Uterus (tissue), 2 donors: ENCODE measurements around the gene GRK5.

Source experiments
- CTCF ChIP-seq, 4 experiments: fragments of 200-600 bp in 2 of 4; fragments of 450-650 bp in 2 of 4; sonication (generic) in 2 of 4; IDR thresholded peaks; one replicate each; pipeline ENCODE4 v1.5.1; 2016 to 2019; ENCODE audit warnings: antibody characterized with exemption in 4 of 4, mild to moderate bottlenecking in 2 of 4, moderate library complexity in 1 of 4
- POLR2A ChIP-seq, 2 donors: fragments of 450-650 bp; IDR thresholded peaks; one replicate each; pipeline ENCODE4 v1.6.1; 2016; ENCODE audit warnings: antibody characterized with exemption in 2 of 2, mild to moderate bottlenecking in 1 of 2, moderate library complexity in 1 of 2

- no peak for TF ChIP-seq POLR2A (IDR thresholded peaks at IDR 0.05)
- TF ChIP-seq CTCF (IDR thresholded peaks at IDR 0.05), result no peak
These were observed 272.2 kb downstream of the GRK5 start for GRCh38 chr10:119479532-119479931.
